ENCODE measurements around the gene CLEC4F. TPM values are rescaled to one million over a fixed set of nuclear protein-coding genes. Genes with fewer than 3 reads are reported as not detected.

Gene CLEC4F
- polyA plus RNA-seq, 3 donors: 0.65 to 17.0 (median 2.3) TPM

DNA sequence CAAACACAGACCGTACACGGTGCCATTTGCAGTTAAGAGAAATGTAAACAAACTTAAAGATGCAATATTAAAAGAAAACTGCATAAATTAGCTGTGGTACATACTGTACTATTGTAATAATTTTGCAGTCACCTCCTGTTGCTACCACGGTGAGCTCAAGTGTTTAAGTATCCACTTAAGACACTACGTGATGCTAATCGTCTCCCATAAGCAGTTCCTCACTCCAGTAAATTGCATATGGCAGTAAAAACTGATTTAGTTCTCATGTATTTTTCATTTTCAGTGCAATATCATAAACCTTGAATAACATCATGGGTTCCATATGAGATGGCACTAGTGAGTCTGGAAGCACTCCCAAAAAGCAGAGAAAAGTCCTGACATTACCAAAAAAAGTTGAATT, 14.4 kb downstream of the CLEC4F start:
- Mint-ChIP-seq H3K4me3 (no peak overlapping the region), H3K27me3 (ENCODE audit: low read depth in 3 of 3) (peaks cover 7 to 16% (median 10%) of the 10 kb centered on the region in 3 donors), H3K36me3 (no peaks in the 10 kb centered on the region), H3K27ac (no peak overlapping the region), H3K9me3 (peaks cover 0 to 9% (median 6%) of the 10 kb centered on the region in 7 donors), H3K4me1 (peaks cover 3% of the 10 kb centered on the region)
- H3K4me2 ChIP-seq (replicated peaks; ENCODE audit: extremely low read depth, low read length, poor library complexity, severe bottlenecking): no peak overlapping the region
- no peak overlapping the region for H3K27ac ChIP-seq (ENCODE audit: low read depth in 1 of 2, low read length in 2 of 2)
- H2AFZ ChIP-seq (ENCODE audit: insufficient read depth, low read depth, low read length, poor library complexity, severe bottlenecking): no peak overlapping the region
- TF ChIP-seq, protein P1, sequence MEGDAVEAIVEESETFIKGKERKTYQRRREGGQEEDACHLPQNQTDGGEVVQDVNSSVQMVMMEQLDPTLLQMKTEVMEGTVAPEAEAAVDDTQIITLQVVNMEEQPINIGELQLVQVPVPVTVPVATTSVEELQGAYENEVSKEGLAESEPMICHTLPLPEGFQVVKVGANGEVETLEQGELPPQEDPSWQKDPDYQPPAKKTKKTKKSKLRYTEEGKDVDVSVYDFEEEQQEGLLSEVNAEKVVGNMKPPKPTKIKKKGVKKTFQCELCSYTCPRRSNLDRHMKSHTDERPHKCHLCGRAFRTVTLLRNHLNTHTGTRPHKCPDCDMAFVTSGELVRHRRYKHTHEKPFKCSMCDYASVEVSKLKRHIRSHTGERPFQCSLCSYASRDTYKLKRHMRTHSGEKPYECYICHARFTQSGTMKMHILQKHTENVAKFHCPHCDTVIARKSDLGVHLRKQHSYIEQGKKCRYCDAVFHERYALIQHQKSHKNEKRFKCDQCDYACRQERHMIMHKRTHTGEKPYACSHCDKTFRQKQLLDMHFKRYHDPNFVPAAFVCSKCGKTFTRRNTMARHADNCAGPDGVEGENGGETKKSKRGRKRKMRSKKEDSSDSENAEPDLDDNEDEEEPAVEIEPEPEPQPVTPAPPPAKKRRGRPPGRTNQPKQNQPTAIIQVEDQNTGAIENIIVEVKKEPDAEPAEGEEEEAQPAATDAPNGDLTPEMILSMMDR (IDR thresholded peaks at IDR 0.05): no peak
- no CpG with 5 or more reads among the region's 5 CpGs for WGBS (ENCODE audit: insufficient coverage)
- H3K4me1 ChIP-seq (ENCODE audit: control insufficient read depth in 1 of 2, insufficient read depth in 2 of 2, low read length in 2 of 2): no peaks in the 10 kb centered on the region
- H4K20me1 ChIP-seq (ENCODE audit: insufficient read depth, low read length): no peaks in the 10 kb centered on the region
- H3K27me3 ChIP-seq (ENCODE audit: control insufficient read depth in 2 of 2, insufficient read depth in 2 of 2, low read length in 2 of 2): no peaks in the 10 kb centered on the region
- DNase-seq: no peak
- H3K36me3 ChIP-seq (replicated peaks in 1 of 2; ENCODE audit: control insufficient read depth in 1 of 2, insufficient read depth in 2 of 2, low read length in 2 of 2): no peaks in the 10 kb centered on the region
- intact Hi-C loops (cut with micrococcal nuclease): no loop called here
- no peak overlapping the region for H3K4me3 ChIP-seq (replicated peaks in 1 of 3; ENCODE audit: low read depth in 2 of 3, low read length in 3 of 3)
- no peaks in the 10 kb centered on the region for H3K79me2 ChIP-seq (ENCODE audit: insufficient read depth, low read length)
- H3K9me3 ChIP-seq (replicated peaks in 1 of 2; ENCODE audit: control insufficient read depth in 1 of 2, insufficient read depth in 1 of 2, low read length in 2 of 2): no peaks in the 10 kb centered on the region
- no peak overlapping the region for H3K9ac ChIP-seq (ENCODE audit: insufficient read depth, low read length, poor library complexity, severe bottlenecking)

DNA sequence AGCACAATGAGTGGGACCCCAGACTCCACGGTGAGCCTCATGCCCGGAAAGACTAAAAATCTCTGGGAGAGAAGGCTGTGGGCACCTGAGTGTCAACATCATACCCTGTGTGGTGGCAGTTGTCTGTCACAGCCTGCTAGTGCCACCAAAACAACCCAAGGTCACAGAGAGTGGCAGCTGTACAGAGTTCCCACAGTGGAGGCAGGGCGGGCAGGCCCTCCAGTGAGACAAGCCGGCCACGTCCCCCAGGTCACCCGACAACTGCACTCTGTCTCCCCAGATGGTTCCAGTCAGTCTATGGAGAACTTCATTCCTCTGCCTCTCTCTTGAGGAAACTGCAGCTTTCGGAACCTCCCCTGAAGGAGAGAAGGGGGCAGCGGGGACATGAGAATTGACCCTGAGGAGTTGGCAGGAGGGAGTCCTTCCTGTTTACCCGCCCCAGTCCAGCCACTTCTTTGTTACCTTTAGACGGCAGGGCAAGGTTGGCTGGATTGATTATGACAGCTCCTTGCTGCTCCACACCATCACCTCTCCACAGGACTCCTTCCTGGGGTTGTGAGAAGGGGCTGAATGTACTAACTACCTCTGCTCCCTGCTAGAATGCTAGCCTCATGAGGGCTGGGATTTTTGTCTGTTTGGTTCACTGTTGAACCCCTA, 18.7 kb downstream of the CLEC4F start:
- Histone ChIP-seq H3K4me1 (ENCODE audit: control insufficient read depth in 1 of 2, insufficient read depth in 2 of 2, low read length in 2 of 2) (peaks cover 21 to 25% of the 10 kb centered on the region in 2 donors), H4K20me1 (ENCODE audit: insufficient read depth, low read length) (no peaks in the 10 kb centered on the region), H2AFZ (ENCODE audit: insufficient read depth, low read depth, low read length, poor library complexity, severe bottlenecking) (no peak overlapping the region), H3K4me3 (replicated peaks in 1 of 3; ENCODE audit: low read depth in 2 of 3, low read length in 3 of 3) (no peak overlapping the region), H3K27me3 (ENCODE audit: control insufficient read depth in 2 of 2, insufficient read depth in 2 of 2, low read length in 2 of 2) (no peaks in the 10 kb centered on the region), H3K4me2 (replicated peaks; ENCODE audit: extremely low read depth, low read length, poor library complexity, severe bottlenecking) (no peak overlapping the region), H3K9ac (ENCODE audit: insufficient read depth, low read length, poor library complexity, severe bottlenecking) (no peak overlapping the region), H3K9me3 (replicated peaks in 1 of 2; ENCODE audit: control insufficient read depth in 1 of 2, insufficient read depth in 1 of 2, low read length in 2 of 2) (peaks cover 0 to 5% of the 10 kb centered on the region in 2 donors), H3K79me2 (ENCODE audit: insufficient read depth, low read length) (no peaks in the 10 kb centered on the region), H3K36me3 (replicated peaks in 1 of 2; ENCODE audit: control insufficient read depth in 1 of 2, insufficient read depth in 2 of 2, low read length in 2 of 2) (no peaks in the 10 kb centered on the region), H3K27ac (ENCODE audit: low read depth in 1 of 2, low read length in 2 of 2) (no peak overlapping the region)
- Mint-ChIP-seq H3K27me3 (ENCODE audit: low read depth in 3 of 3) (peaks cover 5 to 9% (median 8%) of the 10 kb centered on the region in 3 donors), H3K4me3 (no peak overlapping the region), H3K36me3 (peaks cover 5 to 7% of the 10 kb centered on the region in 2 donors), H3K27ac (no peak overlapping the region), H3K4me1 (peaks cover 25% of the 10 kb centered on the region), H3K9me3 (peaks cover 11 to 27% (median 21%) of the 10 kb centered on the region in 7 donors)
- 92% methylated on average over 4 of the region's 10 CpGs for WGBS (ENCODE audit: insufficient coverage)
- intact Hi-C loops (cut with micrococcal nuclease): no loop called here
- no peak for DNase-seq
- TF ChIP-seq, protein P1 (IDR thresholded peaks at IDR 0.05): no peak

Data from CD14-positive monocyte (primary cell).